Keratinocyte (primary cell): ENCODE data around the gene SLC3A2. TPM values are rescaled to one million over a fixed set of nuclear protein-coding genes. Genes with fewer than 3 reads are reported as not detected.

Experiments
- DNase-seq: peaks from one replicate; pipeline ENCODE4 v3.0.0-alpha.2; 2011; ENCODE audit warnings: low read depth, missing footprints, low spot score
- FAIRE-seq: peaks from 2 replicates; lab custom pipeline; 2011; peaks lifted over from hg19 to GRCh38; lab: Jason Lieb, UNC
- H2AFZ ChIP-seq: 2 replicates; pipeline ENCODE4 v1.6.0; 2012; ENCODE audit warnings: low read length, control low read depth, inconsistent platforms; ENCODE audit not compliant: control insufficient read depth
- H3K27ac ChIP-seq: 2 replicates; pipeline ENCODE4 v1.5.1; 2011; ENCODE audit warnings: low read length; ENCODE audit not compliant: control insufficient read depth, insufficient read depth
- H3K27me3 ChIP-seq: 3 replicates; pipeline ENCODE4 v1.6.0; 2011; ENCODE audit warnings: low read length; ENCODE audit not compliant: control insufficient read depth, insufficient read depth; ENCODE audit errors: extremely low read depth
- H3K36me3 ChIP-seq, 2 experiments: 2 replicates in 1 of 2; 3 replicates in 1 of 2; pipeline ENCODE4 v1.5.1; 2011; ENCODE audit warnings: low read length in 2 of 2, mild to moderate bottlenecking in 1 of 2; ENCODE audit not compliant: control insufficient read depth in 2 of 2, insufficient read depth in 2 of 2; ENCODE audit errors: extremely low read depth in 1 of 2
- H3K4me1 ChIP-seq: 3 replicates; pipeline ENCODE4 v1.5.1; 2011; ENCODE audit warnings: low read length; ENCODE audit not compliant: control insufficient read depth, insufficient read depth; ENCODE audit errors: extremely low read depth
- H3K4me2 ChIP-seq: 3 replicates; pipeline ENCODE4 v1.6.0; 2011; ENCODE audit warnings: low read depth, low read length; ENCODE audit not compliant: control insufficient read depth, insufficient read depth; ENCODE audit errors: extremely low read depth
- H3K4me3 ChIP-seq, 3 experiments: fragments of 200-600 bp in 1 of 3; sonication (generic) in 1 of 3; 2 replicates in 2 of 3; 3 replicates in 1 of 3; pipeline ENCODE4 v1.5.1; 2011 to 2016; ENCODE audit warnings: low read length in 3 of 3, mild to moderate bottlenecking in 3 of 3, control low read depth in 2 of 3, inconsistent platforms in 1 of 3, low read depth in 1 of 3, mixed read lengths in 1 of 3, mixed run types in 1 of 3, moderate library complexity in 1 of 3; ENCODE audit not compliant: control insufficient read depth in 2 of 3, insufficient read depth in 2 of 3; ENCODE audit errors: extremely low read depth in 1 of 3
- H3K79me2 ChIP-seq: 2 replicates; pipeline ENCODE4 v1.6.0; 2012; ENCODE audit warnings: low read length; ENCODE audit not compliant: control insufficient read depth, insufficient read depth
- H3K9ac ChIP-seq: 3 replicates; pipeline ENCODE4 v1.6.0; 2011; ENCODE audit warnings: low read length; ENCODE audit not compliant: control insufficient read depth, insufficient read depth; ENCODE audit errors: extremely low read depth
- H3K9me1 ChIP-seq: 3 replicates; pipeline ENCODE4 v1.6.0; 2011; ENCODE audit warnings: low read length; ENCODE audit not compliant: control insufficient read depth, insufficient read depth; ENCODE audit errors: extremely low read depth
- H3K9me3 ChIP-seq: 2 replicates; pipeline ENCODE4 v1.5.1; 2012; ENCODE audit warnings: low read depth, low read length; ENCODE audit not compliant: control insufficient read depth
- H4K20me1 ChIP-seq: 3 replicates; pipeline ENCODE4 v1.6.0; 2011; ENCODE audit warnings: low read length; ENCODE audit not compliant: control insufficient read depth, insufficient read depth; ENCODE audit errors: extremely low read depth
- CTCF ChIP-seq, 3 experiments: IDR thresholded peaks in 1 of 3; conservative IDR thresholded peaks in 1 of 3; optimal IDR thresholded peaks in 1 of 3; 2 replicates in 2 of 3; 3 replicates in 1 of 3; pipeline versions ENCODE3 to v1.5.1; 2011; ENCODE audit warnings: low read length in 3 of 3, mild to moderate bottlenecking in 3 of 3, moderate library complexity in 2 of 3, control low read depth in 1 of 3, inconsistent platforms in 1 of 3; ENCODE audit not compliant: insufficient read depth in 2 of 3; ENCODE audit errors: extremely low read depth in 1 of 3
- EZH2 ChIP-seq: IDR thresholded peaks from one replicate; pipeline ENCODE4 v1.6.1; 2012; ENCODE audit warnings: inconsistent platforms, mild to moderate bottlenecking, low read length, moderate library complexity
- dilution Hi-C: fragments of 300-500 bp; cut with MboI; formaldehyde crosslinking; loops from one replicate; pipeline ENCODE4 v1.7.0; 2020; ENCODE audit warnings: low sequenced_read_pairs; ENCODE audit not compliant: extremely low pct_ligation_motif_present
- polyA plus RNA-seq, 5 experiments: library from polyadenylated mRNA; depleted of rRNA in 3 of 5; stranded (reverse) in 3 of 5; stranded (forward) in 1 of 5; unstranded in 1 of 5; fragments of >200 nt; gene quantifications; 1 replicate in 1 of 5; 2 replicates in 3 of 5; 3 replicates in 1 of 5; pipeline versions ENCODE4 v1.2.1 to v1.2.3, GENCODE V29; 2011 to 2012; ENCODE audit warnings: missing spikeins in 2 of 5, low read depth in 1 of 5, low replicate concordance in 1 of 5

SLC3A2 gene
- polyA plus RNA-seq, 1 donor (not counting 4 experiments of a cell fraction or from before 2014, with no cell fraction given) = 469 TPM

- Histone ChIP-seq H3K79me2 (no peaks in the 10 kb centered on the region), H3K36me3 (no peaks in the 10 kb centered on the region), H3K9ac (no peak overlapping the region), H3K4me1 (no peaks in the 10 kb centered on the region), H3K4me3 (no peak overlapping the region), H3K9me1 (no peaks in the 10 kb centered on the region), H3K27ac (no peak overlapping the region), H3K9me3 (no peaks in the 10 kb centered on the region), H4K20me1 (no peaks in the 10 kb centered on the region), H3K4me2 (no peak overlapping the region), H2AFZ (no peak overlapping the region), H3K27me3 (no peaks in the 10 kb centered on the region)
- FAIRE-seq (no peak), DNase-seq (no peak)
- dilution Hi-C loops = loop anchor here (10.0 kb wide), 1 partner anchor 107 kb away; no protein-coding TSS in a partner anchor
- TF ChIP-seq CTCF (optimal IDR thresholded peaks at IDR 0.05 in 1 of 3, IDR thresholded peaks at IDR 0.05 in 1 of 3, conservative IDR thresholded peaks at IDR 0.05 in 1 of 3; ENCODE audit: extremely low read depth in 1 of 3, insufficient read depth in 2 of 3, low read length in 3 of 3) = no peak
- TF ChIP-seq EZH2 = no peak
These were observed 16.6 kb downstream of the SLC3A2 start for GRCh38 chr11:62897311-62897710.

DNA sequence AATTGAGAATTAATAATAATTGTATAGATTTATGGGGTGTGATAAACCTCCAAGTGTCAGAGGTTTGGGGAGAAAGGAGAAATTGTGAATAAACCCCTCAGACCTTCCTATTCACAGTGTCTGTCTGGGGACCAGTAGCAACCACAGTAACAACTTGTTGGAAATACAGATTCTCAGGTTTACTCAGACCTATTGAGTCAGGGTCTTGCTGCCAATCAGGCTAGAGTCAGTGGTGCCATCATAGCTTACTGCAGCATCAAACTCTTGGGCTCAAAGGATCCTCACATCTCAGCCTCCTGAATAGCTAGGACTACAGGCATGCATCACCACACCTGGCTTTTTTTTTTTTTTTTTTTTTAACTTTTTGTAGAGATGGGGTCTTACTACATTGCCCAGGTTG is 17.3 kb downstream of the SLC3A2 start:
- H3K27me3 ChIP-seq = no peaks in the 10 kb centered on the region
- H3K9ac ChIP-seq = no peak overlapping the region
- H2AFZ ChIP-seq = no peak overlapping the region
- dilution Hi-C loops = loop anchor here (10.0 kb wide), 1 partner anchor 107 kb away; no protein-coding TSS in a partner anchor
- no peak overlapping the region for H3K27ac ChIP-seq
- no peaks in the 10 kb centered on the region for H3K4me1 ChIP-seq
- TF ChIP-seq CTCF (optimal IDR thresholded peaks at IDR 0.05 in 1 of 3, IDR thresholded peaks at IDR 0.05 in 1 of 3, conservative IDR thresholded peaks at IDR 0.05 in 1 of 3; ENCODE audit: extremely low read depth in 1 of 3, insufficient read depth in 2 of 3, low read length in 3 of 3) = no peak
- no peak for TF ChIP-seq EZH2
- H3K4me2 ChIP-seq = no peak overlapping the region
- H3K9me1 ChIP-seq = no peaks in the 10 kb centered on the region
- H3K9me3 ChIP-seq = no peaks in the 10 kb centered on the region
- H3K4me3 ChIP-seq = no peak overlapping the region
- no peak for FAIRE-seq
- H4K20me1 ChIP-seq = no peaks in the 10 kb centered on the region
- no peak for DNase-seq
- no peaks in the 10 kb centered on the region for H3K79me2 ChIP-seq
- no peaks in the 10 kb centered on the region for H3K36me3 ChIP-seq
